DMS153 treated with DMSO at 0.1 percent for 48 hours (cell line): ENCODE measurements around the gene SORCS2.

ENCODE experiments used
- DNase-seq: peaks from one replicate; lab custom pipeline; 2025; ENCODE audit not compliant: unreplicated experiment; lab: John Stamatoyannopoulos, UW

Gene SORCS2

GRCh38 chr4:7185487-7186030, 6.8 kb upstream of the SORCS2 start:
- no peak for DNase-seq

GRCh38 chr4:7186031-7186430, 6.3 kb upstream of the SORCS2 start:
- DNase-seq = no peak

GRCh38 chr4:7186516-7187167, 5.7 kb upstream of the SORCS2 start:
- DNase-seq = no peak

- no peak for DNase-seq
These were observed 5.2 kb upstream of the SORCS2 start for GRCh38 chr4:7187168-7187535.

DNA sequence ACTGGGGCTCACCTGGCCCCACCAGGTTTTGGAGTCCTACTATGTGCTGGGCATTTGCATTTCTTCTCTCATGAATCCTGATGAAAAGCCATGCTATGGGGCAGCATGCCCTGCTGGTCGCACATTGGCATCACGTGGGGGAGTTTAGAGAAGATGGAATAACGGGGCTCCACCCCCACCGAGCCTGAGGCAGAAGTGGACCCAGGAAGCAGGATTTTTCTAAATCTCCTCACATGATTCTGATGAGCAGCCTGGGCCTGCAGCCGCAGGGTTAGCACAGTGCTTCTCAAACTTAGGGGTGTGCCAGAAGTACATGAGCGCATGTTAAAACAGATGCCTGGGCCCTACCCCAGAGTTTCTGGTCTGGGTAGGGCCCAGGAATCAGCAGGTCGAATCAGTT, 4.6 kb upstream of the SORCS2 start:
- no peak for DNase-seq

DNA sequence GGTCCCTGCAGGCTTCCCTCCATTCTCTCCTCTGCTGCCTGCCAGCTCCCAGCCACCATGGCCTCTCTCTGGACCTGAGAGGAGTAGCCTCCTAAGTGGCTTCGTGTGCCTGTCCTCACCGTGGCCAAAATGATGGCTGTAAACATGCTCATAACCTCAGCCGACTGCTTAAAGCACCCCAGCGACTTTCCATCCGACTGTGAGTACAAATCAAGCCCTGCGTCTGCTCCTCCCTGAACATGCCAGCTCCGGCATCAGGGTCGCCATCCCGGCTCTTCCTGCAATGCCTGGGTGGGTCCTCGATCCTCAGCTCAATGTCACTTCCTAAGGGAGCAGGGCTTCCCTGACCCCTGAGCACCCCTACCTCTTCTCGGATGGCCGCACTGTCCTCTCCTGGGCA, 3.3 kb upstream of the SORCS2 start:
- no peak for DNase-seq

DNA sequence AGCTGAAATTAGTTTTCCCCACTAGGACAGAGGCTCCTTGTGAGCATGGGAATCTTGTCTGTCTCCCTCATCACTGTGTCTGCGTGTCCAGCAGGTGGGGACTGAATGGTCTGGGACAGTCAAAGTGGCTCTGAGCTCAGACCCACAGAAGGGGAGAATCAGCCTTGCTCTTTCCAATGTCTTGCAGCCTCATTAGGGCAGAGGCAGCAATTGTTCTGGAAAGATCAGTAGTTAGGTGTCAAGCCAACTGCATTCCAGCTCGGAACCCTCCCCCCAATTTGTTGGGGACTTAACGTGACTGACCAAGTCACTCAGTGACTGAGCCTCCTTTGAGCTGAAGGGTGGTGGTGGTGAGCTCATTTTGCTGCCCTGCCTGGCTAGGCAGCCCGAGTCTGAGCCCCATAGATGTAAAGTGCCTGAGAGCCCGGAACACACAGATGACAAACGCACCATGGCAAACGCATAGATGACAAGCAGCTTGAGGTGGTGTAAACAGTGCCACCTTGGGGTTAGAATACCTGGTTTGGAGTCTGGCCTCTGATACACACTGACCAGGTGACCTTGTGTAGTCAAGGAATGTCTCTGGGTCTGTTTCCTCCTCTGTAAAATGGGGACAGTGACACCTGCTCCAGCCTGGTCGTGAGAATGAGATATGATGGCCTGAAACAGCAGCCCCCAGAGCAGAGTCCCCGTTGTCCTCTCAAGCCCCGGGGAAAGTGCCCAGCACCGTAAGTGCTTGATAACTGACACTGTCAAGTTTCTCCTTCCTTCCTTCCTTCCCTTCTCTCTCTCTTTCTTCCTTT, 2.7 kb upstream of the SORCS2 start:
- DNase-seq = no peak

- DNase-seq = no peak
These were observed 2.1 kb upstream of the SORCS2 start for GRCh38 chr4:7190278-7190594.

DNA sequence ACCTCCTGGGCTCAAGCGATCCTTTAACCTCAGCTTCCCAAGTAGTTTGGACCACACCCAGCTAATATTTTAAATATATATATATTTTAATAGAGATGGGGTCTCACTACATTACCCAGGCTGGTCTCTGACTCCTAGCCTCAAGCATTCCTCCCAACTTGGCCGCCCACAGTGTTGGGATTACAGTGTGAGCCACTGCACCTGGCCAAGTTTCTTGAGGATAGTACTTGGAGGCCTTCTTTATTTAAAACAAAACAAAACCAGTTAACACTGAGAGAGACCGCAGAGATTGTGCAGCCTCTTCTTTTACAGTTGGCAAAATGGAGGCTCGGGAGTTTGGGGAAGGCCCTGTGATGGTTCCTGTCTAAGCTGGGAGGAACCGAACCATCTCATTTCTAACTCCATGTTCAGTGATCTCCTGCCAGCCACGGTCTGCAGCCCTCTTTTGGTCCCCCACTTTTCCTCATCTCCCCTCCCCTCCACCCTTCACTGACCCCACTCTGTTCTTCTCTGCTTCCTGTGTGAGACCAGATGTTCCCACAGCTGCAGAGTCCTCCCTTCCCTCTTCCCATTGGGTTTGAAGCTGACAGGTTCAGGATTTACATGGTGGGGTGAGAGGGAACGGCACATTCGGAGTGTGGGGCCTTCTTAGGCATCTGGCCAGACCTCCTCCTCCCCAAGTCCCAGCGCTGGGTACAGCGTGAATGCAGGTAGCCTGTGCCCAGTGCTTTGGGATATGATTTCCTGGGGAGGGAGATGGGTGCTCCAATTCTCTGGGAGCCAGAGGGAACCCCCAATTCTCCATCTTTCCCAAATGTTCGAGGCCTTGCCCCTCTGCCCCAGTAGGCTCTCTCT, 1.4 kb upstream of the SORCS2 start:
- no peak for DNase-seq

- no peak for DNase-seq
These were observed 639 bp upstream of the SORCS2 start for GRCh38 chr4:7191546-7192251.

DNA sequence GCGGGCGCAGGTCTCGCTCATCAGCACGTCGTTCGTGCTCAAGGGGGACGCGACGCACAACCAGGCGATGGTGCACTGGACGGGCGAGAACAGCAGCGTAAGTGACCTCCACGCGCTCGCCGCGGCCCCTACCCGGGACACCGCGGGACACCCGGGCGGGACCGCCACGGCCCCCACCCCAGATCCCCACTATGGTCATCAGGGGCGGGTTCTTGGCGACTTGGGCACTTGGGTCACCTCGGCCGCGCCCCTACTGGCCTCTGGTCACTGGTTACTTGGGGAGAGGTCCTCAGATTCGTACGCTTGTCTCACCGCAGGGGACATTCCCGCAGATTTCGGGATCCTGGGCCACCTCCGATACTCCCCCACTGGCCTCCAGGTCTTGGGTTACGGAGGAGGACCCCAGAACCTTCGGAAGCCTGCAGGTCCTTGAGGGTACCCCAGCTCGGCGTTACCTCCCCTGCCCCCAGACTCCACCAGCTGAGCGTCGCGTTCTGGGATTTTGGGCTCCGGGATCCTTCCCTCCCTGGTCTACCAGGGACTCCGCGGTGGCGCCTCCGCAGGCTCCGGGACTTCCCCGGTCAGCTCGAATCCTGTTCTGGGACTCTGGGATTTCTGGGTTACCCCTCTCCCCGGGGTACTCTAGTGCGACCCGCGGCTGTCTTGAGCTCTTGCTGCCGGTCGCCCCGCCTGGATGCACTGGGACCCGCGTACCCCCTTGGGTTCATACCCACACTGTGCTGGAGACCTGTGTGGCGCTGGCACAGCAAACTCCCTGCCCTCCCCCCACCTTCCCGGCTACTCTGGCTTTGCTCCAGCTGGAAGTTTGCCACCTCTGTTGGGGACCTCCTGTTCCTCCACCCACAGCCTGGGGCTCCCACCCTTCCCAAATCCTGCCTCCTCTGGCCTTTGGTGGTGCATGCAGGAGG, 956 bp downstream of the SORCS2 start:
- DNase-seq = no peak

DNA sequence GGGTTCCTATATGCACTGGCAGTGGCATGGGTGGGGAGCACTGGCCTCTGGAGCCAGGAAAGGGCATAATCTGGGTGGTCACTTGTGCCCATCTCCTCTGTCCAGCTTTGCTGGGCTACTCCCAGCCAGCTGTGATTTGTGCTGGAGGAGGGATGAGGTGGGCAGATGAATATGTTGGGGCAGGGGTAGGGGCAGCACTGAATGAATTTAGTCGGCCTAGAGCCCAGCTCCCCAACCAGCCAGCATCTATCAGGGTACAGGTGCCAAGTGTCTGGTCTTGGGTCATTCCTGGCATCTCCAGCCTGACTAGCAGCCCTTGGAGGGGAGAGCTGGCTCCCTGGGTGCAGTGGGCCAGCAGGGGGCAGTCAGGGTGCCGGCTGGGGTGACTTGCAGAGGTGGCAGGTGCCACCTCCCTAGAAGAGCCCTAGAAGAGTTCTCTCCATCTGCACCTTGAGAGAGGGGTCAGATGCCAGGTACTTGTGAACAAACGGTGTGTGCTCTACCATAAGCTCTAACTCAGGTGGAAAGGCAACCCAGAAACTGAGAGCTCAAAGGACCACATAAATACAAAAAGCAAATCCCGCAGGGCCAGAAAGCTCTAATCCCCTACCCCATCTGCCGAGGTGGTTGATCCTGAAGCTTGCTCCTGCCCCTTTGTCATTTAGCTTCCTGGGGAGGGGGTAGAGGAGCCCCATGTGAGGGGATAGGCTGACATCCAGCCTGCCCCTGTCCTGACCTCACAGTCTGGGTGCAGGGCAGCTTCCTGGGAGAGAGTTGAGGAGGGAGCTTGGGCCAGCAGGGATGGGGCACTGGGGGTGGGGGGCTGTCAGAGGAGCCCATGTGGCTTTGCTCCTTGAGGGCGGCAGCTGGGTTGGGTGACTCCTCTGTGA, 2.2 kb downstream of the SORCS2 start:
- DNase-seq = no peak

- no peak for DNase-seq
These were observed 2.8 kb downstream of the SORCS2 start for GRCh38 chr4:7195141-7195515.

GRCh38 chr4:7195546-7196287, 3.4 kb downstream of the SORCS2 start:
- DNase-seq = no peak

- no peak for DNase-seq
These were observed 3.9 kb downstream of the SORCS2 start for GRCh38 chr4:7196288-7196651.

GRCh38 chr4:7196736-7197135, 4.4 kb downstream of the SORCS2 start:
- DNase-seq = no peak

DNA sequence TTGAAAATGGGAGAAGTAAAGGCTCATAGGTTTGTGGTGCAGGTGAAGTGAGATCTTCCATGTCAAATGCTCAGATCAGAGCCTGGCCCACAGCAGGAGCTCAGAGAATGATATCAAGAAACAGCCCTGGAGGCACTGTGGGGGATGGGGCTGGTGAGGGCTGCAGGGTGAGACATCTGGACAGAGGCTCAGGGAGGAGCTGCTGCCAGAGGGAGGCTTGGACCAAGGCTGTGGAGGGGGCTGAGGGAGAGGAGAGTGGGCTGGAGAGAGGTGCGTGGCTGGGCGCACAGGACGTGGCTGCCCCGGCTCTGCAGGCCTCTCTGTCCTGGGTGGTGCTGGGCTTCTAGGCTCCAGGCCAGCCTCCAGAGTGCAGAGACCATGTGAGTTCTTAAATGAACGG, 5.6 kb downstream of the SORCS2 start:
- no peak for DNase-seq

GRCh38 chr4:7198440-7199128, 6.2 kb downstream of the SORCS2 start:
- no peak for DNase-seq
